ENCODE results near the gene GMCL1. TPM values are rescaled to one million over a fixed set of nuclear protein-coding genes. Genes with fewer than 3 reads are reported as not detected.

Gene GMCL1
- total and polyA plus RNA-seq, 9 of the 15 experiments (the other 6 are each of a cell fraction or from before 2014, with no cell fraction given): 7.0 to 27.3 (median 15.4) TPM

GRCh38 chr2:69914950-69915945 lies 85.8 kb downstream of the GMCL1 start, which contains the start of gene MXD1 (continued):
- TF ChIP-seq ZMIZ1 (IDR thresholded peaks at IDR 0.05; ENCODE audit: low read depth in 2 of 2, low read length in 2 of 2) (peak in 1 of 2 experiments; percentile 72; a peak in 2 of 4 replicates), CC2D1A (IDR thresholded peaks at IDR 0.05) (peak; percentile 60; the same call in 1 of the 2 replicates), TAF1 (IDR thresholded peaks at IDR 0.05; ENCODE audit: control insufficient read depth, extremely low read depth, insufficient read depth, low read length, severe bottlenecking) (peak; percentile 94), C11orf30 (IDR thresholded peaks at IDR 0.05; ENCODE audit: low read depth) (peak; percentile 14; the same call in 1 of the 2 replicates), HMGXB4 (CRISPR knock-in tag; IDR thresholded peaks at IDR 0.05) (no peak), ZNF174 (CRISPR knock-in tag; IDR thresholded peaks at IDR 0.05) (no peak), VEZF1 (CRISPR knock-in tag; IDR thresholded peaks at IDR 0.05) (peak; percentile 72), FOXK2 (conservative IDR thresholded peaks at IDR 0.05 in 1 of 2, IDR thresholded peaks at IDR 0.05 in 1 of 2; ENCODE audit: low read depth in 2 of 2) (peak; percentile 53 to 54; a peak in 2 of 4 replicates), MCM3 (IDR thresholded peaks at IDR 0.05) (no peak), MNT (conservative IDR thresholded peaks at IDR 0.05) (peak; percentile 12 to 29; a peak in 3 of 4 replicates), RBM14 (IDR thresholded peaks at IDR 0.05; ENCODE audit: borderline replicate concordance, insufficient read depth, low read depth, low read length) (0 out of 2 replicates have a peak, but pooled peaks have one; percentile 85), RBM15 (IDR thresholded peaks at IDR 0.05; ENCODE audit: insufficient read depth, low read length) (peak; percentile 53; the same call in 1 of the 2 replicates), SMARCC2 (IDR thresholded peaks at IDR 0.05; ENCODE audit: low read depth) (no peak)
